NCI-H226 (cell line): ENCODE results near the gene STAB1.

Experiments
- DNase-seq: peaks from one replicate; pipeline ENCODE4 v3.0.0-alpha.2; 2015

Gene STAB1

GRCh38 chr3:52484680-52485461 lies 10.3 kb upstream of the STAB1 start:
- DNase-seq: no peak

GRCh38 chr3:52487050-52487787 lies 7.9 kb upstream of the STAB1 start:
- DNase-seq: no peak

- no peak for DNase-seq
Measured at GRCh38 chr3:52487788-52488691, 7.1 kb upstream of the STAB1 start.

- DNase-seq: no peak
Measured at GRCh38 chr3:52488746-52489145, 6.4 kb upstream of the STAB1 start.

GRCh38 chr3:52489453-52489852 lies 5.7 kb upstream of the STAB1 start:
- DNase-seq: no peak

- DNase-seq: no peak
Measured at GRCh38 chr3:52490035-52490938, 4.9 kb upstream of the STAB1 start.

- DNase-seq: no peak
Measured at GRCh38 chr3:52490939-52491526, 4.1 kb upstream of the STAB1 start.

GRCh38 chr3:52492059-52492458 lies 3.1 kb upstream of the STAB1 start:
- DNase-seq: no peak

- no peak for DNase-seq
Measured at GRCh38 chr3:52493232-52494017, 1.7 kb upstream of the STAB1 start.

GRCh38 chr3:52494445-52494844 lies 693 bp upstream of the STAB1 start:
- DNase-seq: no peak

GRCh38 chr3:52495777-52496602 lies 852 bp downstream of the STAB1 start:
- DNase-seq: no peak

- DNase-seq: no peak
Measured at GRCh38 chr3:52498137-52499054, 3.3 kb downstream of the STAB1 start.

GRCh38 chr3:52501046-52501445 lies 5.9 kb downstream of the STAB1 start:
- DNase-seq: no peak

GRCh38 chr3:52502001-52502400 lies 6.9 kb downstream of the STAB1 start:
- no peak for DNase-seq

- DNase-seq: no peak
Measured at GRCh38 chr3:52502808-52503350, 7.7 kb downstream of the STAB1 start.

- no peak for DNase-seq
Measured at GRCh38 chr3:52503788-52504424, 8.8 kb downstream of the STAB1 start.

- DNase-seq: no peak
Measured at GRCh38 chr3:52504977-52505376, 9.8 kb downstream of the STAB1 start.
